ENCODE data around the gene ARHGAP15. TPM values are rescaled to one million over a fixed set of nuclear protein-coding genes. Genes with fewer than 3 reads are reported as not detected.

The ARHGAP15 gene
- total RNA-seq, 1 experiment from 2014 or later: not detected

DNA sequence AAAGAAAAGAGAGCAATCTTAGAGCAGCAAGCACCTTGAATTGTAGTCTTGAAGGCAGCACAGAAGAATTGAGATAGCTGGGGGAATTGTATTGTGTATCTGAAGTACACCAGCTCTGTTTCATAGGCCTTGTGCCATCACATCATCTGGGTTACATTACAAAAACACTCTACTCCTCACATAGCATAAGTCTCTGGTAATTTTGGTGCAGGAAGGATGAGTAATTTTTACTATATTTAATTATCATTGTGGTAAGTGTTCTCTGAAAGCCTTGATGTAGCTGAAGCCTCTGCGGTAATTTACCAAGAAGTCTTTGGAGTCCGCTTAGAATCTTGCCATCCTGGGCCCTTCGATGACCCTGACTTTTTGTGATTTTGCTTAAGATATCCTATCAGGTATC, 291.1 kb downstream of the ARHGAP15 start:
- Histone ChIP-seq H3K9me3 (replicated peaks) (no peaks in the 10 kb centered on the region), H3K4me3 (no peak overlapping the region), H3K27ac (no peak overlapping the region), H3K4me1 (replicated peaks) (no peaks in the 10 kb centered on the region), H3K36me3 (no peaks in the 10 kb centered on the region), H3K27me3 (replicated peaks) (no peaks in the 10 kb centered on the region; the same call in 1 of the 2 replicates)
- no peak for DNase-seq (ENCODE audit: low read depth in 1 of 2, low spot score in 2 of 2)

GRCh38 chr2:143422681-143423080, 293.5 kb downstream of the ARHGAP15 start:
- Histone ChIP-seq H3K4me3 (no peak overlapping the region), H3K4me1 (replicated peaks) (peaks cover 4% of the 10 kb centered on the region; the same call in 1 of the 2 replicates), H3K36me3 (no peaks in the 10 kb centered on the region), H3K27me3 (replicated peaks) (no peaks in the 10 kb centered on the region; the same call in 1 of the 2 replicates), H3K9me3 (replicated peaks) (no peaks in the 10 kb centered on the region), H3K27ac (no peak overlapping the region)
- DNase-seq (ENCODE audit: low read depth in 1 of 2, low spot score in 2 of 2): no peak

GRCh38 chr2:143425896-143426295, 296.7 kb downstream of the ARHGAP15 start:
- Histone ChIP-seq H3K27me3 (replicated peaks) (no peaks in the 10 kb centered on the region; the same call in 1 of the 2 replicates), H3K9me3 (replicated peaks) (no peaks in the 10 kb centered on the region), H3K27ac (no peak overlapping the region), H3K4me1 (replicated peaks) (peaks cover 4% of the 10 kb centered on the region; the same call in 1 of the 2 replicates), H3K4me3 (no peak overlapping the region), H3K36me3 (no peaks in the 10 kb centered on the region)
- DNase-seq (ENCODE audit: low read depth in 1 of 2, low spot score in 2 of 2): no peak

- Histone ChIP-seq H3K36me3 (no peaks in the 10 kb centered on the region), H3K4me3 (no peak overlapping the region), H3K9me3 (replicated peaks) (no peaks in the 10 kb centered on the region), H3K4me1 (replicated peaks) (peaks cover 4% of the 10 kb centered on the region; the same call in 1 of the 2 replicates), H3K27ac (no peak overlapping the region), H3K27me3 (replicated peaks) (no peaks in the 10 kb centered on the region; the same call in 1 of the 2 replicates)
- DNase-seq (ENCODE audit: low read depth in 1 of 2, low spot score in 2 of 2): peak in 1 of 2 experiments; percentile 13
Observed at GRCh38 chr2:143426296-143426695, 297.1 kb downstream of the ARHGAP15 start.

DNA sequence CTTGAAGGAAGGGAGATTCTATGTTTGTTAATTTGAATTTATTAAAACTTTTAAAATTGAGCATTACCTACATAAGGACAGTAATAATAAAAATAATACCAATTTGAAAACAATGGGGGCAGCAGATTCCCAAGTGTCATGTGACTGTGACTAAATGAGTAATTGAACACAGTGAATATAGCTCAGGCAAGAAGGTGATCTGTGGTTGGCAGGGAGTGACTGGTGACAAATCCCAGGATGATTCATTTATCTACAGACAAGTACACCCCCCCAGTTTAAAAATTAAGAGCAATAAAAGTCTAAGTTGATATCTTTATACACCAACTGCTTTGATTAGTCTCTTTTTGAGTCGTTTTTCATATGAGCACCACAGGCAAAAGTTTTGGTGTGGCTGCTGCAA, 299.5 kb downstream of the ARHGAP15 start:
- Histone ChIP-seq H3K9me3 (replicated peaks) (no peaks in the 10 kb centered on the region), H3K36me3 (no peaks in the 10 kb centered on the region), H3K4me3 (no peak overlapping the region), H3K27ac (no peak overlapping the region), H3K4me1 (replicated peaks) (peaks cover 9% of the 10 kb centered on the region), H3K27me3 (replicated peaks) (no peaks in the 10 kb centered on the region; the same call in 1 of the 2 replicates)
- no peak for DNase-seq (ENCODE audit: low read depth in 1 of 2, low spot score in 2 of 2)

GRCh38 chr2:143429932-143430679, 300.9 kb downstream of the ARHGAP15 start:
- DNase-seq (ENCODE audit: low read depth in 1 of 2, low spot score in 2 of 2): no peak
- no peak overlapping the region for H3K4me3 ChIP-seq
- no peak overlapping the region for H3K27ac ChIP-seq
- no peaks in the 10 kb centered on the region; the same call in 1 of the 2 replicates for H3K27me3 ChIP-seq (replicated peaks)
- H3K36me3 ChIP-seq: no peaks in the 10 kb centered on the region
- H3K9me3 ChIP-seq (replicated peaks): no peaks in the 10 kb centered on the region
- peaks cover 9% of the 10 kb centered on the region for H3K4me1 ChIP-seq (replicated peaks)

- H3K36me3 ChIP-seq: no peaks in the 10 kb centered on the region
- H3K4me3 ChIP-seq: no peak overlapping the region
- H3K4me1 ChIP-seq (replicated peaks): peaks cover 4% of the 10 kb centered on the region
- H3K27me3 ChIP-seq (replicated peaks): no peaks in the 10 kb centered on the region
- DNase-seq (ENCODE audit: low read depth in 1 of 2, low spot score in 2 of 2): no peak
- H3K9me3 ChIP-seq (replicated peaks): no peaks in the 10 kb centered on the region
- H3K27ac ChIP-seq: no peak overlapping the region
Observed at GRCh38 chr2:143431316-143431715, 302.1 kb downstream of the ARHGAP15 start.

DNA sequence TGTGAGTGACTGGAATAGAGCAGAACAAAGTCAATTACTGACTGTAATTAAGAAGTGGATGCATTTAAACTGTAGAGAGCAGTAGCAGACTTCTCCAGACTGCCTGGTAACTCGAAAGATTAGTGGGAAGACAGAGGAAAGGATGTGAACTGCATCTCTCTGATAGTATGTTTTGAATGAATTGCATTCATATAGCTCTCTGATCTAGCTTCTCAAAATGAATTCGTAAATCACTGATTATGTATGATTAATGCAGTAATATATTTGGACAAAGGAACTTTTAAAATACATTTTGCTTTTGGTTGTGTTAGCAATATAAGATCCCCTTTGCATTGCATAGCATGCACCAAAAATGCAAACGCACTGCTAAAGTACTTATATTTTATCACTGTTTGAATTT, 304.0 kb downstream of the ARHGAP15 start:
- Histone ChIP-seq H3K4me3 (no peak overlapping the region), H3K27ac (no peak overlapping the region)
- DNase-seq (ENCODE audit: low read depth in 1 of 2, low spot score in 2 of 2): no peak

GRCh38 chr2:143433840-143434239, 304.6 kb downstream of the ARHGAP15 start:
- no peaks in the 10 kb centered on the region for H3K36me3 ChIP-seq
- H3K27me3 ChIP-seq (replicated peaks): no peaks in the 10 kb centered on the region
- peaks cover 4% of the 10 kb centered on the region for H3K4me1 ChIP-seq (replicated peaks)
- no peak for DNase-seq (ENCODE audit: low read depth in 1 of 2, low spot score in 2 of 2)
- H3K4me3 ChIP-seq: no peak overlapping the region
- H3K9me3 ChIP-seq (replicated peaks): no peaks in the 10 kb centered on the region
- no peak overlapping the region for H3K27ac ChIP-seq

More for the DNA sequence above, 304.0 kb downstream of the ARHGAP15 start:
- Histone ChIP-seq H3K4me1 (replicated peaks) (peaks cover 4% of the 10 kb centered on the region), H3K27me3 (replicated peaks) (no peaks in the 10 kb centered on the region), H3K36me3 (no peaks in the 10 kb centered on the region), H3K9me3 (replicated peaks) (no peaks in the 10 kb centered on the region)

GRCh38 chr2:143434445-143434844, 305.2 kb downstream of the ARHGAP15 start:
- H3K9me3 ChIP-seq (replicated peaks): no peaks in the 10 kb centered on the region
- peaks cover 4% of the 10 kb centered on the region for H3K4me1 ChIP-seq (replicated peaks)
- no peak overlapping the region for H3K27ac ChIP-seq
- H3K4me3 ChIP-seq: no peak overlapping the region
- no peaks in the 10 kb centered on the region for H3K27me3 ChIP-seq (replicated peaks)
- H3K36me3 ChIP-seq: no peaks in the 10 kb centered on the region
- DNase-seq (ENCODE audit: low read depth in 1 of 2, low spot score in 2 of 2): no peak

DNA sequence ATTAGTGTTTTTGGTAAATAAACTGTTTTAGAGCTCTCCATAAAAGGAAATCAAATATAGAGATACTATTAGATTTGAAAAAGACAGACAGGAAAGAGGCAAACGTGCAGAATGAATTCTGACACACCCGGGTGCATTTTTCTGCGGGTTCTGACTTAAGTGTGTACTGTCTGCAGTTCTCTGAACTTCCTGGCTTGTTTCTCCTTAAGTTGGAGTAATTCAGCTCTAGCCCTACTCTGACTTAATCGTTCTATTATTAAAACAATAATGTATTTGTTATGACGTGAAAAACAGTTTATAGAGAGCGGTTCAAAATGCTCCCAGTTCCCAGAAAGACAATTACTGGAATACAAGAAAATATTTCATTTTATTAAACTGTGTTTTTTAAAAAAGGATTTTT, 305.9 kb downstream of the ARHGAP15 start:
- Histone ChIP-seq H3K27me3 (replicated peaks) (no peaks in the 10 kb centered on the region), H3K27ac (no peak overlapping the region), H3K4me3 (no peak overlapping the region), H3K9me3 (replicated peaks) (no peaks in the 10 kb centered on the region), H3K36me3 (no peaks in the 10 kb centered on the region), H3K4me1 (replicated peaks) (peaks cover 4% of the 10 kb centered on the region)
- no peak for DNase-seq (ENCODE audit: low read depth in 1 of 2, low spot score in 2 of 2)

DNA sequence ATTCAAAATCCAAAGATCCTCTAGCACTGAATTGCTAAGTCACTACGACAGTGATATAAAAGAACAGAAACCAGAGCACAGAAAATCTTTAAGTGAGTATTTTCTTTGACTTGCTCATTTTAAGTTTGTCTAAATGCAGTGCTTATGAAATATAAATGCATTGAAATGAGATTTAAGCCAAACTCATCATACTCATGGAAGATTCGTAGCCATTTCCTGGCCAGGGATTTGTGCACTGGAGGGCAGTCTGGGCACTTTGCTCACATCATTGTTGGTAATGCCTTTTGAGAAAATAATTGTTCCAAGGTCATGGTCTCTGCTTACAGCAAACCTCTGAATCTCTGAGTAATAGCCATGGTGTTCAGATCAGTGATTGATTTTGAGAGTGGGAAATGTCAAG, 307.7 kb downstream of the ARHGAP15 start:
- Histone ChIP-seq H3K27me3 (replicated peaks) (no peaks in the 10 kb centered on the region), H3K4me3 (no peak overlapping the region), H3K27ac (no peak overlapping the region), H3K9me3 (replicated peaks) (no peaks in the 10 kb centered on the region), H3K4me1 (replicated peaks) (no peaks in the 10 kb centered on the region), H3K36me3 (no peaks in the 10 kb centered on the region)
- DNase-seq (ENCODE audit: low read depth in 1 of 2, low spot score in 2 of 2): no peak

- H3K4me3 ChIP-seq: no peak overlapping the region
- H3K4me1 ChIP-seq (replicated peaks): no peaks in the 10 kb centered on the region
- no peaks in the 10 kb centered on the region for H3K9me3 ChIP-seq (replicated peaks)
- H3K27ac ChIP-seq: no peak overlapping the region
- DNase-seq (ENCODE audit: low read depth in 1 of 2, low spot score in 2 of 2): no peak
- no peaks in the 10 kb centered on the region for H3K27me3 ChIP-seq (replicated peaks)
- no peaks in the 10 kb centered on the region for H3K36me3 ChIP-seq
Observed at GRCh38 chr2:143440411-143441012, 311.3 kb downstream of the ARHGAP15 start.

- Histone ChIP-seq H3K9me3 (replicated peaks) (no peaks in the 10 kb centered on the region), H3K4me3 (no peak overlapping the region), H3K27me3 (replicated peaks) (no peaks in the 10 kb centered on the region), H3K4me1 (replicated peaks) (no peaks in the 10 kb centered on the region), H3K27ac (no peak overlapping the region), H3K36me3 (no peaks in the 10 kb centered on the region)
- no peak for DNase-seq (ENCODE audit: low read depth in 1 of 2, low spot score in 2 of 2)
Observed at GRCh38 chr2:143442193-143442592, 313.0 kb downstream of the ARHGAP15 start.
